ENCODE measurements around the gene IQGAP2.
"Not testable (repeated sequence)": the region's sequence is repeated elsewhere in the genome, so short reads cannot be mapped to it uniquely, and the experiment has no call there.

Gene IQGAP2

GRCh38 chr5:76716456-76717157 is 313.5 kb downstream of the IQGAP2 start:
- no peak for DNase-seq (ENCODE audit: low spot score)

GRCh38 chr5:76717222-76718083 is 314.4 kb downstream of the IQGAP2 start:
- DNase-seq (ENCODE audit: low spot score): no peak

- DNase-seq (ENCODE audit: low spot score): no peak
Measured at GRCh38 chr5:76718381-76718832, 315.3 kb downstream of the IQGAP2 start.

- DNase-seq (ENCODE audit: low spot score): no peak
Measured at GRCh38 chr5:76718880-76719279, 315.8 kb downstream of the IQGAP2 start.

GRCh38 chr5:76720988-76721569 is 318.0 kb downstream of the IQGAP2 start:
- no peak for DNase-seq (ENCODE audit: low spot score)

GRCh38 chr5:76723266-76723665 is 320.2 kb downstream of the IQGAP2 start:
- DNase-seq (ENCODE audit: low spot score): no peak

- no peak for DNase-seq (ENCODE audit: low spot score)
Measured at GRCh38 chr5:76723906-76724305, 320.8 kb downstream of the IQGAP2 start.

- peak; percentile 61 for DNase-seq (ENCODE audit: low spot score)
Measured at GRCh38 chr5:76724871-76725270, 321.8 kb downstream of the IQGAP2 start.

- DNase-seq (ENCODE audit: low spot score): no peak
Measured at GRCh38 chr5:76728965-76729364, 325.9 kb downstream of the IQGAP2 start.

- no peak for DNase-seq (ENCODE audit: low spot score)
Measured at GRCh38 chr5:76729373-76730290, 326.5 kb downstream of the IQGAP2 start.

- no peak for DNase-seq (ENCODE audit: low spot score)
Measured at GRCh38 chr5:76732405-76733048, 329.4 kb downstream of the IQGAP2 start.

GRCh38 chr5:76733049-76733417 is 329.9 kb downstream of the IQGAP2 start:
- DNase-seq (ENCODE audit: low spot score): no peak

GRCh38 chr5:76735762-76736545 is 332.9 kb downstream of the IQGAP2 start:
- no peak for DNase-seq (ENCODE audit: low spot score)

- DNase-seq (ENCODE audit: low spot score): no peak
Measured at GRCh38 chr5:76736679-76737556, 333.8 kb downstream of the IQGAP2 start.

GRCh38 chr5:76737846-76738245 is 334.8 kb downstream of the IQGAP2 start:
- DNase-seq (ENCODE audit: low spot score): no peak

GRCh38 chr5:76741506-76741905 is 338.4 kb downstream of the IQGAP2 start:
- not testable (repeated sequence) for DNase-seq (ENCODE audit: low spot score)

- no peak for DNase-seq (ENCODE audit: low spot score)
Measured at GRCh38 chr5:76742583-76742982, 339.5 kb downstream of the IQGAP2 start.

- no peak for DNase-seq (ENCODE audit: low spot score)
Measured at GRCh38 chr5:76744632-76745031, 341.5 kb downstream of the IQGAP2 start.

- DNase-seq (ENCODE audit: low spot score): no peak
Measured at GRCh38 chr5:76745670-76746069, 342.6 kb downstream of the IQGAP2 start.

- DNase-seq (ENCODE audit: low spot score): no peak
Measured at GRCh38 chr5:76746677-76747076, 343.6 kb downstream of the IQGAP2 start.
